Trophoblast cell (in vitro differentiated cells and primary cell): ENCODE data around the gene PRR16.

Experiments used
- DNase-seq, 2 donors: peaks; one replicate each; pipeline ENCODE4 v3.0.0-alpha.2; 2016
- H2AFZ ChIP-seq: 2 replicates; pipeline ENCODE4 v1.6.1; 2013; ENCODE audit warnings: low read length, moderate library complexity, mild to moderate bottlenecking; ENCODE audit not compliant: insufficient read depth, poor library complexity
- H2AK5ac ChIP-seq: 2 replicates; pipeline ENCODE4 v1.6.1; 2013; ENCODE audit warnings: mild to moderate bottlenecking, low read length
- H2BK120ac ChIP-seq: 2 replicates; pipeline ENCODE4 v1.6.1; 2013; ENCODE audit warnings: low read length, mild to moderate bottlenecking, moderate library complexity; ENCODE audit not compliant: insufficient read depth, poor library complexity
- H2BK12ac ChIP-seq: 2 replicates; pipeline ENCODE4 v1.6.1; 2013; ENCODE audit warnings: mild to moderate bottlenecking, low read length, moderate library complexity
- H2BK5ac ChIP-seq: 2 replicates; pipeline ENCODE4 v1.6.1; 2013; ENCODE audit warnings: low read length, low read depth, moderate library complexity, mild to moderate bottlenecking; ENCODE audit not compliant: poor library complexity
- H3K14ac ChIP-seq: 2 replicates; pipeline ENCODE4 v1.6.1; 2013; ENCODE audit warnings: mild to moderate bottlenecking, low read length
- H3K18ac ChIP-seq: 2 replicates; pipeline ENCODE4 v1.6.1; 2013; ENCODE audit warnings: mild to moderate bottlenecking, low read length
- H3K23ac ChIP-seq: 2 replicates; pipeline ENCODE4 v1.6.1; 2013; ENCODE audit warnings: low read length
- H3K27ac ChIP-seq: 2 replicates; pipeline ENCODE4 v1.5.1; 2013; ENCODE audit warnings: low read depth, mild to moderate bottlenecking, inconsistent platforms, low read length, moderate library complexity
- H3K27me3 ChIP-seq: 2 replicates; pipeline ENCODE4 v1.6.1; 2013; ENCODE audit warnings: inconsistent platforms, mild to moderate bottlenecking, low read length, moderate library complexity; ENCODE audit not compliant: insufficient read depth
- H3K36me3 ChIP-seq, 2 experiments: 1 replicate in 1 of 2; 2 replicates in 1 of 2; pipeline ENCODE4 v1.6.1; 2013; ENCODE audit warnings: low read length in 2 of 2, mild to moderate bottlenecking in 2 of 2, moderate library complexity in 1 of 2; ENCODE audit not compliant: insufficient read depth in 2 of 2, control insufficient read depth in 1 of 2
- H3K4ac ChIP-seq: 2 replicates; pipeline ENCODE4 v1.6.1; 2013; ENCODE audit warnings: low read depth, mild to moderate bottlenecking, low read length, moderate library complexity
- H3K4me1 ChIP-seq, 2 experiments: 1 replicate in 1 of 2; 2 replicates in 1 of 2; pipeline ENCODE4 v1.6.1; 2013; ENCODE audit warnings: low read length in 2 of 2, mild to moderate bottlenecking in 2 of 2, moderate library complexity in 1 of 2; ENCODE audit not compliant: insufficient read depth in 2 of 2, control insufficient read depth in 1 of 2
- H3K4me2 ChIP-seq: 2 replicates; pipeline ENCODE4 v1.6.1; 2013; ENCODE audit warnings: inconsistent platforms, mild to moderate bottlenecking, low read length, moderate library complexity
- H3K4me3 ChIP-seq: 2 replicates; pipeline ENCODE4 v1.5.1; 2013; ENCODE audit warnings: mild to moderate bottlenecking, low read depth, low read length, inconsistent platforms
- H3K79me1 ChIP-seq: one replicate; pipeline ENCODE4 v1.6.1; 2013; ENCODE audit warnings: low read length
- H3K79me2 ChIP-seq: 2 replicates; pipeline ENCODE4 v1.6.1; 2013; ENCODE audit warnings: low read length, mild to moderate bottlenecking; ENCODE audit not compliant: control insufficient read depth, insufficient read depth, poor library complexity
- H3K9ac ChIP-seq: 2 replicates; pipeline ENCODE4 v1.6.1; 2013; ENCODE audit warnings: mild to moderate bottlenecking, low read length
- H3K9me3 ChIP-seq: 2 replicates; pipeline ENCODE4 v1.6.1; 2013; ENCODE audit warnings: low read depth, mild to moderate bottlenecking, control low read depth, inconsistent platforms, low read length; ENCODE audit not compliant: insufficient read depth
- H4K12ac ChIP-seq: 2 replicates; pipeline ENCODE4 v1.6.1; 2013; ENCODE audit warnings: low read depth, mild to moderate bottlenecking, low read length, moderate library complexity
- H4K8ac ChIP-seq: 2 replicates; pipeline ENCODE4 v1.6.1; 2013; ENCODE audit warnings: low read depth, mild to moderate bottlenecking, low read length, moderate library complexity
- H4K91ac ChIP-seq: one replicate; pipeline ENCODE4 v1.6.1; 2013; ENCODE audit warnings: low read depth, mild to moderate bottlenecking, low read length, moderate library complexity
- WGBS: extraction: QIAGEN DNeasy Blood & Tissue Kit; methylation state at CpG from one replicate; pipeline ENCODE4 v1.1.7; 2013; ENCODE audit warnings: missing lambda C conversion rate; ENCODE audit not compliant: insufficient read length, insufficient coverage; ENCODE audit errors: extremely low coverage; 5-methylcytosine and 5-hydroxymethylcytosine counted together

PRR16 gene

DNA sequence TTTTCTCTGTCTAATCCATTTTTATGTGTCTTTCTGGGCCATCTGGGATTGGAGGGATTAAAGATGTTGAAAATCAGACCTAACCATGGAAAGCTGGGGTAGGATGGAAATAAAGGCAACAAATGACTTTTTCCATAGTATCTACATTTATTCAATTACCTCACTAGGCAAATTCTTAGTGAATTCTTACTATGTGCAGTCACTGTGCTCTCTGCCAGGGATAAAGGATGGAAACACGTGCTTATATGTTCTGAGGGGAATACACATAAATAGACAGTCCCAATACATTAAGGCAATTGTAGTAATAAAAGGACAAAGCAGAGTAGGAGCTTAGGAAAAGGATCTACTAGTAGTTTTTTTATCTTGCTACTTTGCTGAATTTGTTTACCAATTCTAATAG is 214.2 kb downstream of the PRR16 start:
- Histone ChIP-seq H2BK5ac (no peak overlapping the region), H2BK120ac (peak overlapping the region; percentile 11), H3K18ac (no peak overlapping the region), H4K8ac (no peak overlapping the region), H3K27ac (no peak overlapping the region), H3K4me2 (no peak overlapping the region), H3K9me3 (no peaks in the 10 kb centered on the region), H3K14ac (no peak overlapping the region), H3K27me3 (no peaks in the 10 kb centered on the region), H3K4me1 (peaks cover 0 to 5% of the 10 kb centered on the region in 2 experiments), H4K12ac (no peak overlapping the region), H3K36me3 (no peaks in the 10 kb centered on the region), H3K23ac (no peak overlapping the region), H3K79me1 (peaks cover 7% of the 10 kb centered on the region), H3K4me3 (no peak overlapping the region), H2AFZ (no peak overlapping the region), H3K79me2 (no peaks in the 10 kb centered on the region), H3K4ac (no peak overlapping the region), H4K91ac (peak overlapping the region; percentile 35), H2AK5ac (no peak overlapping the region), H2BK12ac (no peak overlapping the region), H3K9ac (no peak overlapping the region)
- DNase-seq, result no peak
- WGBS, result no CpG with 5 or more reads among the region's 1 CpG

DNA sequence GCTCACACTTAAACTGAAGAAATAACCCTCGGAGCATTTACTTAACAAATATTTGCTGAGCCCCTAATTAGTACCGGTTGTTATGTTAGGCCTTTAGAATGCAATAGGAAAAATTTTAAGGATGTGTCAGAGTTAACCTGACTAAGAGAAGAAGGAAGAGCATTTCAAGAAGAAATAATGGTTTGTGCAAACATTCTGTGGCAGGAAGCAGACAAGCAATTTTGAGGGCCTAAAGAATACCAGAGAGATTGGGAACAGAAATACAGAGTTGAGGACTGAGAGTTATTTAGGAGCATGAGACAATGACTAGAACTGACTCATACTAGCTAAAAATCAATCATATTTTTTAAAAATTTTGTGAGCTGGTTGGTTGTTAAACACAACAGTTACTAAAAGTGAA is 218.8 kb downstream of the PRR16 start:
- WGBS, result no CpG with 5 or more reads among the region's 2 CpGs
- Histone ChIP-seq H4K91ac (peak overlapping the region; percentile 13), H2AFZ (no peak overlapping the region), H3K4me2 (no peak overlapping the region), H2BK12ac (no peak overlapping the region), H2BK5ac (peak overlapping the region; percentile 79), H3K9ac (no peak overlapping the region), H3K27ac (peak overlapping the region; percentile 96), H4K12ac (no peak overlapping the region), H3K9me3 (no peaks in the 10 kb centered on the region), H3K18ac (no peak overlapping the region), H3K79me1 (peaks cover 18% of the 10 kb centered on the region), H3K36me3 (no peaks in the 10 kb centered on the region), H3K79me2 (peaks cover 2% of the 10 kb centered on the region), H3K4me3 (no peak overlapping the region), H4K8ac (peak overlapping the region; percentile 6), H3K23ac (no peak overlapping the region), H3K4me1 (peaks cover 4 to 12% of the 10 kb centered on the region in 2 experiments), H2AK5ac (no peak overlapping the region), H3K14ac (no peak overlapping the region), H2BK120ac (peak overlapping the region; percentile 56), H3K27me3 (no peaks in the 10 kb centered on the region), H3K4ac (no peak overlapping the region)
- DNase-seq, result no peak

- H3K14ac ChIP-seq, result no peak overlapping the region
- no peaks in the 10 kb centered on the region for H3K27me3 ChIP-seq
- no peak overlapping the region for H3K4ac ChIP-seq
- no peak overlapping the region for H3K23ac ChIP-seq
- H3K36me3 ChIP-seq, result no peaks in the 10 kb centered on the region
- H3K9ac ChIP-seq, result no peak overlapping the region
- H2BK12ac ChIP-seq, result no peak overlapping the region
- H2BK120ac ChIP-seq, result no peak overlapping the region
- H4K8ac ChIP-seq, result no peak overlapping the region
- H2BK5ac ChIP-seq, result no peak overlapping the region
- H3K4me2 ChIP-seq, result no peak overlapping the region
- no peak overlapping the region for H3K18ac ChIP-seq
- no peak for DNase-seq
- peaks cover 18% of the 10 kb centered on the region for H3K79me1 ChIP-seq
- H3K79me2 ChIP-seq, result peaks cover 2% of the 10 kb centered on the region
- H3K9me3 ChIP-seq, result no peaks in the 10 kb centered on the region
- no peak overlapping the region for H4K12ac ChIP-seq
- no peak overlapping the region for H2AFZ ChIP-seq
- H3K27ac ChIP-seq, result peak overlapping the region; percentile 96
- H3K4me3 ChIP-seq, result no peak overlapping the region
- H4K91ac ChIP-seq, result no peak overlapping the region
- peaks cover 4 to 10% of the 10 kb centered on the region in 2 experiments for H3K4me1 ChIP-seq
- no peak overlapping the region for H2AK5ac ChIP-seq
Measured at GRCh38 chr5:120683580-120683979, 219.5 kb downstream of the PRR16 start.

- peak overlapping the region; percentile 71 for H4K8ac ChIP-seq
- H3K9me3 ChIP-seq, result no peaks in the 10 kb centered on the region
- peak overlapping the region; percentile 56 for H3K27ac ChIP-seq
- no peak overlapping the region for H3K4me3 ChIP-seq
- H2BK5ac ChIP-seq, result peak overlapping the region; percentile 50
- H3K4ac ChIP-seq, result no peak overlapping the region
- peaks cover 4 to 10% of the 10 kb centered on the region in 2 experiments for H3K4me1 ChIP-seq
- DNase-seq, result no peak
- H2AFZ ChIP-seq, result no peak overlapping the region
- no CpG with 5 or more reads among the region's 2 CpGs for WGBS
- peaks cover 2% of the 10 kb centered on the region for H3K79me2 ChIP-seq
- no peak overlapping the region for H2AK5ac ChIP-seq
- peaks cover 18% of the 10 kb centered on the region for H3K79me1 ChIP-seq
- no peak overlapping the region for H3K9ac ChIP-seq
- H4K12ac ChIP-seq, result no peak overlapping the region
- no peaks in the 10 kb centered on the region for H3K27me3 ChIP-seq
- peak overlapping the region; percentile 50 for H2BK12ac ChIP-seq
- H3K18ac ChIP-seq, result peak overlapping the region; percentile 1
- no peak overlapping the region for H3K23ac ChIP-seq
- no peaks in the 10 kb centered on the region for H3K36me3 ChIP-seq
- H2BK120ac ChIP-seq, result peak overlapping the region; percentile 8
- H3K14ac ChIP-seq, result peak overlapping the region; percentile 10
- H3K4me2 ChIP-seq, result no peak overlapping the region
- H4K91ac ChIP-seq, result peak overlapping the region; percentile 65
Measured at GRCh38 chr5:120684213-120684612, 220.1 kb downstream of the PRR16 start.
